ENCODE data around the gene CERT1.
"Not testable (repeated sequence)": the region's sequence is repeated elsewhere in the genome, so short reads cannot be mapped to it uniquely, and the experiment has no call there.

Gene CERT1

DNA sequence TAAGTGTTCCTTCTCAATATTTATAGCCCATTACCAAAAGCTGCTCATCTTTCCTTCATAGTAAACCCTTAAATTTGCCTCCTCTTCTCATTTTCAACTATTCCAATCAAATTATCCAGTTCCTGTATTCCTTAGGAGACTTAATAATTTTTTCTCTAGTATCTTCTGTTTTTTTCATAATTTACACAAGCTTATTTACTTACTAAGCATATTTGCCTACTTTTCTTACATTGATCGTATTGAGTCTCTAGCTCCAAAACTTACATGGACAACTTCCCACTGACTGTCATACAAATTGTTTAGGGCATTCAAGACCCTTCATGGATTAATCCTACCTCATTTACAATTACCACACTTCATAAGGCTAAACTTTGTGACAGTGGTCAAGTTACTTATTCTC is 3.6 kb downstream of the CERT1 start:
- no peak for DNase-seq (ENCODE audit: low read depth in 2 of 2)
- no peak overlapping the region for H3K4me3 ChIP-seq (replicated peaks in 1 of 2; ENCODE audit: low read depth in 2 of 2, low read length in 2 of 2)
- TF ChIP-seq, protein P1, sequence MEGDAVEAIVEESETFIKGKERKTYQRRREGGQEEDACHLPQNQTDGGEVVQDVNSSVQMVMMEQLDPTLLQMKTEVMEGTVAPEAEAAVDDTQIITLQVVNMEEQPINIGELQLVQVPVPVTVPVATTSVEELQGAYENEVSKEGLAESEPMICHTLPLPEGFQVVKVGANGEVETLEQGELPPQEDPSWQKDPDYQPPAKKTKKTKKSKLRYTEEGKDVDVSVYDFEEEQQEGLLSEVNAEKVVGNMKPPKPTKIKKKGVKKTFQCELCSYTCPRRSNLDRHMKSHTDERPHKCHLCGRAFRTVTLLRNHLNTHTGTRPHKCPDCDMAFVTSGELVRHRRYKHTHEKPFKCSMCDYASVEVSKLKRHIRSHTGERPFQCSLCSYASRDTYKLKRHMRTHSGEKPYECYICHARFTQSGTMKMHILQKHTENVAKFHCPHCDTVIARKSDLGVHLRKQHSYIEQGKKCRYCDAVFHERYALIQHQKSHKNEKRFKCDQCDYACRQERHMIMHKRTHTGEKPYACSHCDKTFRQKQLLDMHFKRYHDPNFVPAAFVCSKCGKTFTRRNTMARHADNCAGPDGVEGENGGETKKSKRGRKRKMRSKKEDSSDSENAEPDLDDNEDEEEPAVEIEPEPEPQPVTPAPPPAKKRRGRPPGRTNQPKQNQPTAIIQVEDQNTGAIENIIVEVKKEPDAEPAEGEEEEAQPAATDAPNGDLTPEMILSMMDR (IDR thresholded peaks at IDR 0.05; ENCODE audit: low read depth, low read length): no peak

DNA sequence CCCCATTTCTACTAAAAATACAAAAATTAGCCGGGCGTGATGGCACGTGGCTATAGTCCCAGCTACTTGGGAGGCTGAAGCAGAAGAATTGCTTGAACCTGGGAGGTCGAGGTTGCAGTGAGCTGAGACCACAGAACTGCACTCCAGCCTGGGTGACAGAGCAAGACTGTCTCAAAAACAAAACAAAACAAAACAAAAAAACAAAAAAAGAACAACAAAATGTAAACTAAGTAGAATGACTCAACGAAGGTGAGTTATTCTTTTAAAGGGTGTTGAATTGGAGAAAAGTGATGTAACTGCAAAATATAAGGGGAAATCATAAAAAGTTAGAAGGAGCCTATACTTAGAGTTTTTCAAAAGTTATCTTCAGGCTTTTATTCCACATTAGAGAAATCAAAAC is 6.3 kb downstream of the CERT1 start:
- H3K4me3 ChIP-seq (replicated peaks in 1 of 2; ENCODE audit: low read depth in 2 of 2, low read length in 2 of 2); DNase-seq (ENCODE audit: low read depth in 2 of 2): not testable (repeated sequence)

DNA sequence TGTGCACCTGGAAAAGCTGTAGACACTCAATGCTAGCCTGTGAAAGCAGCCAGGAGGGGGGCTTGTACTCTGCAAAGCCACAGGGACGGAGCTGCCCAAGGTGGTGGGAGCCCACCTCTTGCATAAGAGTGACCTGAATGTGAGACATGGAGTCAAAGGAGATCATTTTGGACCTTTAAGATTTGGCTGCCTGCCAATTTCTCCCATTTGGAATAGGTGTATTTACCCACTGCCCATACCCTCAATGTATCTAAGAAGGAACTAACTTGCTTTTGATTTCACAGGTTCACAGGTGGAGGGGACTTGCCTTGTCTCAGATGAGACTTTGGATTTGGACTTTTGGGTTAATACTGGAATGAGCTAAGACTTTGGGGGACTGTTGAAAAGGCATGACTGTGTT is 12.6 kb downstream of the CERT1 start:
- DNase-seq (ENCODE audit: low read depth in 2 of 2); H3K4me3 ChIP-seq (replicated peaks in 1 of 2; ENCODE audit: low read depth in 2 of 2, low read length in 2 of 2): not testable (repeated sequence)

DNA sequence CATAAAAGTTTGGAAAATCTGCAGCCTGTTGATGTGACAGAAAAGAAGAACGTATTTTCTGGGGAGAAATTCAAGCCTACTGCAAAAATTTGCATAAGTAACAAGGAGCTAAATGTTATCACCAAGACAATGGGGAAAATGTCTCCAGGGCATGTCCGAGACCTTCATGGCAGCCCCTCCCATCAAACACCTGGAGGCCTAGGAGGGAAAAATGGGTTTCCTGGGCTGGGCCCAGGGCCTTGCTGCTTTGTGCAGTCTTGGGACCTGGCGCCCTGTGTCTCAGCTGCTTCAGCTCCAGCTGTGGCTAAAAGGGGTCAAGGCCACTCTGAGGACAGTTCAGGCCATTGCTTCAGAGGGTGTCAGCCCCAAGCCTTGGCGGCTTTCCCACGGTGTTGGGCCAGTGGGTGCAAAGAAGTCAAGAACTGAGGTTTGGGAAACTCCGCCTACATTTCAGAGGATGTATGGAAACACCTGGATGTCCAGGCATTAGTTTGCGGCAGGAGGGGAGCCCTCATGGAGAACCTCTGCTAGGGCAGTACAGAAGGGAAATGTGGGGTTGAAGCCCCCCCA is 13.1 kb downstream of the CERT1 start:
- no peak overlapping the region for H3K4me3 ChIP-seq (replicated peaks in 1 of 2; ENCODE audit: low read depth in 2 of 2, low read length in 2 of 2)
- DNase-seq (ENCODE audit: low read depth in 2 of 2): no peak
- TF ChIP-seq, protein P1 (IDR thresholded peaks at IDR 0.05; ENCODE audit: low read depth, low read length): no peak

DNA sequence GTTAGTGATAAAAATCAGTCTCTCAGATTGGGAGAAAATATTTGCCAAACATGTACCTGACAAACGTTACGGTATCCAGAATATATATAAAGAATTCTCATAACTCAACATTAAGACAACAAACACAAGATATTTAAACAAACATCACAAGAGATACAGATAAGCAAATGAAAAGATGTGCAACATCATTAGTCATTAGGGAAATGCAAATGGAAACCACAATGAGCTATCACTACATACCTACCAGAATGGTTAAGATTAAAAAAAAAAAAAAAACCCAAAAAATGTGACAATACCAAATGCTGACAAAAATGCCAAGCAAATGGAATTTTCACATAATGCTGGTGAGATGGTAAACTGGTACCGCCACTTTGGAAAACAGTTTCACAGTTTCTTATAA is 15.4 kb downstream of the CERT1 start:
- no peak for DNase-seq (ENCODE audit: low read depth in 2 of 2)
- TF ChIP-seq, protein P1 (IDR thresholded peaks at IDR 0.05; ENCODE audit: low read depth, low read length): no peak
- no peak overlapping the region for H3K4me3 ChIP-seq (replicated peaks in 1 of 2; ENCODE audit: low read depth in 2 of 2, low read length in 2 of 2)

DNA sequence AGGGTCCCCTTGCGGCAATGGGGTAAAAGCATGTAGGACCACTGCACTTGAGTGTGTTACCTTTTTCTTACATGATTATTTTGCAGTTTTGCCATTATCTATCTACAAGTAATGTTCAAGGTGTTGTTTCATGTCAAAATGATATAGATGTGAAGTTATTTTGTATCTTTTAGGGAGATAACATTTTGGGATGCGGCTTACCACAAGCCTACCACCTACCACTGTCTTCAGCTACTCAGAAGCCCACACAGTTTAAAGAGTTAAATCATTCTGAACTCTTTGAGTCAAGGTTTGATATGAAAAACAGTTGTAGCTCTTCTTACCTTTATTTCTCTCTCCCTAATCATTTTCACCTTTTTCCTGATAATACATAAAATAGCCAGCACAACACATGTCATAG is 19.8 kb downstream of the CERT1 start:
- DNase-seq (ENCODE audit: low read depth in 2 of 2): no peak
- TF ChIP-seq, protein P1 (IDR thresholded peaks at IDR 0.05; ENCODE audit: low read depth, low read length): no peak
- H3K4me3 ChIP-seq (replicated peaks in 1 of 2; ENCODE audit: low read depth in 2 of 2, low read length in 2 of 2): no peak overlapping the region

DNA sequence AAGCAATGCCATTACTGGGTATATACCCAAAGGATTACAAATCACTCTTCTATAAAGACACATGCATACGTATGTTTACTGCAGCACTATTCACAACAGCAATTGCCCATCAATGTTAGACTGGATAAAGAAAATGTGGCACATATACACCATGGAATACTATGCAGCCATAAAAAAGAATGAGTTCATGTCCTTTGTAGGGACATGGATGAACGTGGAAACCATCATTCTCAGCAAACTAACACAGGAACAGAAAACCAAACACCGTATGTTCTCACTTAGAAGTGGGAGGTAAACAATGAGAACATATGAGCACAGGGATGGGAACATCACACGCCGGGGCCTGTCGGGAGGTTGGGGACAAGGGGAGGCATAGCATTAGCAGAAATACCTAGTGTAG is 21.6 kb downstream of the CERT1 start:
- not testable (repeated sequence) for DNase-seq (ENCODE audit: low read depth in 2 of 2); H3K4me3 ChIP-seq (replicated peaks in 1 of 2; ENCODE audit: low read depth in 2 of 2, low read length in 2 of 2)

DNA sequence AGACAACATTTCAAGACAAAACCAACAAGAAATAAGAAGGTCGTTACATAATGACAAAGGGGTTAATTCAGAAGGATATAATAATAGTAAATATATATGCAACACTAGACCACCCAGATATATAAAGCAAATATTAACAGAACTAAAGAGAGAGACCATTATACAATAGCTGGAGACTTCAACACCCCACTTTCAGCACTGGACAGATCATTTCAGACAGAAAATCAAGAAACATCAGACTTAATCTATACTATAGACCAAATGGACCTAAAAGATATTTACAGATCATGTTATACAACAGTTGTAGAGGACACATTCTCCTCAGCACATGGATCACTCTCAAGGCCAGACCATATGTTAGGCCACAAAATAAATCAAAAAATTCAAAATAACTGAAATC is 26.8 kb downstream of the CERT1 start:
- TF ChIP-seq, protein P1 (IDR thresholded peaks at IDR 0.05; ENCODE audit: low read depth, low read length): no peak
- no peak overlapping the region for H3K4me3 ChIP-seq (replicated peaks in 1 of 2; ENCODE audit: low read depth in 2 of 2, low read length in 2 of 2)
- no peak for DNase-seq (ENCODE audit: low read depth in 2 of 2)
